ENCODE measurements around the gene SAFB.
"Not testable (repeated sequence)": the region's sequence is repeated elsewhere in the genome, so short reads cannot be mapped to it uniquely, and the experiment has no call there.

Gene SAFB

GRCh38 chr19:5700455-5701092, 77.7 kb downstream of the SAFB start:
- DNase-seq, result no peak

GRCh38 chr19:5702053-5702410, 79.1 kb downstream of the SAFB start:
- DNase-seq, result not testable (repeated sequence)

GRCh38 chr19:5703819-5704818, 81.2 kb downstream of the SAFB start:
- DNase-seq, result no peak

GRCh38 chr19:5705552-5705951, 82.7 kb downstream of the SAFB start:
- DNase-seq, result no peak

GRCh38 chr19:5706876-5707573, 84.1 kb downstream of the SAFB start:
- DNase-seq, result no peak

GRCh38 chr19:5707576-5708575, 85.0 kb downstream of the SAFB start:
- DNase-seq, result no peak

- no peak for DNase-seq
Observed at GRCh38 chr19:5711025-5711424, 88.1 kb downstream of the SAFB start.

- DNase-seq, result no peak
Observed at GRCh38 chr19:5711713-5712161, 88.9 kb downstream of the SAFB start.

- DNase-seq, result no peak
Observed at GRCh38 chr19:5713228-5713627, 90.3 kb downstream of the SAFB start.

GRCh38 chr19:5714816-5715215, 91.9 kb downstream of the SAFB start:
- DNase-seq, result no peak

- peak in 1 of 2 donors; percentile 21 for DNase-seq
Observed at GRCh38 chr19:5717215-5717935, 94.5 kb downstream of the SAFB start.

Measured in inflammatory macrophage treated with lipopolysaccharide for 1 hour (primary cell).